GM21619 (cell line): ENCODE data around the gene ELOB.

Source experiments
- ATAC-seq: cut with Tn5 transposase; IDR thresholded peaks from one replicate; pipeline ENCODE4 v1.9.1; 2021; ENCODE audit not compliant: unreplicated experiment

The ELOB gene

GRCh38 chr16:2811703-2812471 is 34.8 kb upstream of the ELOB start:
- ATAC-seq, result no peak

GRCh38 chr16:2810651-2811050 is 33.6 kb upstream of the ELOB start:
- no peak for ATAC-seq

- no peak for ATAC-seq
These were observed 32.2 kb upstream of the ELOB start for GRCh38 chr16:2809149-2809760.

GRCh38 chr16:2808181-2808580 is 31.1 kb upstream of the ELOB start:
- no peak for ATAC-seq

GRCh38 chr16:2806286-2806685 is 29.2 kb upstream of the ELOB start:
- no peak for ATAC-seq

GRCh38 chr16:2804728-2805127 is 27.6 kb upstream of the ELOB start:
- no peak for ATAC-seq

GRCh38 chr16:2803545-2804195 is 26.6 kb upstream of the ELOB start:
- ATAC-seq, result no peak

- no peak for ATAC-seq
These were observed 22.8 kb upstream of the ELOB start for GRCh38 chr16:2799859-2800226.

- no peak for ATAC-seq
These were observed 22.3 kb upstream of the ELOB start for GRCh38 chr16:2799205-2799858.

GRCh38 chr16:2798723-2799204 is 21.7 kb upstream of the ELOB start:
- ATAC-seq, result no peak

- no peak for ATAC-seq
These were observed 18.5 kb upstream of the ELOB start for GRCh38 chr16:2795395-2796143.

GRCh38 chr16:2792940-2793339 is 15.9 kb upstream of the ELOB start:
- no peak for ATAC-seq

GRCh38 chr16:2791174-2791573 is 14.1 kb upstream of the ELOB start:
- no peak for ATAC-seq

- no peak for ATAC-seq
These were observed 13.6 kb upstream of the ELOB start for GRCh38 chr16:2790631-2791030.

- no peak for ATAC-seq
These were observed 10.9 kb upstream of the ELOB start for GRCh38 chr16:2787961-2788360.

- ATAC-seq, result no peak
These were observed 10.3 kb upstream of the ELOB start, which contains the start of gene PRSS33 for GRCh38 chr16:2787406-2787805. Gene PRSS33 (minus strand): TSS chr16:2787560. CDS start chr16:2786547, 1,013 bp downstream.

- ATAC-seq, result no peak
These were observed 9.7 kb upstream of the ELOB start for GRCh38 chr16:2786826-2787151.

GRCh38 chr16:2786061-2786825 is 9.2 kb upstream of the ELOB start:
- ATAC-seq, result no peak

GRCh38 chr16:2785101-2785991 is 8.3 kb upstream of the ELOB start:
- no peak for ATAC-seq
